ENCODE results near the gene TAF1C. TPM values are rescaled to one million over a fixed set of nuclear protein-coding genes. Genes with fewer than 3 reads are reported as not detected.

Gene TAF1C
- total and polyA plus RNA-seq, 9 of the 15 experiments (the other 6 are each of a cell fraction or from before 2014, with no cell fraction given), result 1.5 to 74.8 (median 21.0) TPM

DNA sequence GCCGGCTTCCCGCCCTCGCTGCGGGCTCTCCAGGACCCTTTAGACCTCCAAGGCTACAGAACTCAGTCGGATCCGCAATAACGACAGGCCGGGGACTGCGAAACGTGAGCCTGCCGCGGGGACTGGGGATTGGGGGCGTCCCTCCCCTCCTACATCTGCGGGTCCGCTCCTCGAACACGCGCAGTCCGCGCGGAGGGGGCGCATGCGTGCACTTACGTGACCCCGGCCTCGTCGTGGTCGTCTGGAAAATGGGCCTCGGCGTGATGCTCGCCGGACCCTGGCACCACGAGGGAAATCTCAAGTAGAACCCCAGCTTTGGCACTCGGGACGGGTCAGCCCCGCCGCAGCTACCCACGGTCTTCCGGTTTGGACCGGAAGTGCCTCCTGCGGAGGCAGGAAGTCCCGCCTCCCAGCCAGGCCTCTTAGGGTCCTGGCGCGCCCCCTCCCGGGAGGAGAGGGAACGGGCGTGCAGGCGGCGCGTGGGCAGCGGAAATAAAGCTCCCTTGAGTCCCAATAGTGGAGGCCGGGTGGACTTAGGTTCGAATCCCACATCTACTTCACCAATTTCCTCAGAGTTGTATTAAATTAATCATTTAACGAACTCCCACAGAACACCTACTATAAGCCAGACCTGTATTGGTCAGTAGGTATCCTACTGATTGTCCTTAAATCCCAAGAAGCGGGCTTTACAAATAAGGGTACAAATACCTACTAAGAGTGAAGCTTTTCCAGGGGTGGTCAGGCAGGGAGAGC, at the start of gene TAF1C (continued):
- TF ChIP-seq, protein P1, sequence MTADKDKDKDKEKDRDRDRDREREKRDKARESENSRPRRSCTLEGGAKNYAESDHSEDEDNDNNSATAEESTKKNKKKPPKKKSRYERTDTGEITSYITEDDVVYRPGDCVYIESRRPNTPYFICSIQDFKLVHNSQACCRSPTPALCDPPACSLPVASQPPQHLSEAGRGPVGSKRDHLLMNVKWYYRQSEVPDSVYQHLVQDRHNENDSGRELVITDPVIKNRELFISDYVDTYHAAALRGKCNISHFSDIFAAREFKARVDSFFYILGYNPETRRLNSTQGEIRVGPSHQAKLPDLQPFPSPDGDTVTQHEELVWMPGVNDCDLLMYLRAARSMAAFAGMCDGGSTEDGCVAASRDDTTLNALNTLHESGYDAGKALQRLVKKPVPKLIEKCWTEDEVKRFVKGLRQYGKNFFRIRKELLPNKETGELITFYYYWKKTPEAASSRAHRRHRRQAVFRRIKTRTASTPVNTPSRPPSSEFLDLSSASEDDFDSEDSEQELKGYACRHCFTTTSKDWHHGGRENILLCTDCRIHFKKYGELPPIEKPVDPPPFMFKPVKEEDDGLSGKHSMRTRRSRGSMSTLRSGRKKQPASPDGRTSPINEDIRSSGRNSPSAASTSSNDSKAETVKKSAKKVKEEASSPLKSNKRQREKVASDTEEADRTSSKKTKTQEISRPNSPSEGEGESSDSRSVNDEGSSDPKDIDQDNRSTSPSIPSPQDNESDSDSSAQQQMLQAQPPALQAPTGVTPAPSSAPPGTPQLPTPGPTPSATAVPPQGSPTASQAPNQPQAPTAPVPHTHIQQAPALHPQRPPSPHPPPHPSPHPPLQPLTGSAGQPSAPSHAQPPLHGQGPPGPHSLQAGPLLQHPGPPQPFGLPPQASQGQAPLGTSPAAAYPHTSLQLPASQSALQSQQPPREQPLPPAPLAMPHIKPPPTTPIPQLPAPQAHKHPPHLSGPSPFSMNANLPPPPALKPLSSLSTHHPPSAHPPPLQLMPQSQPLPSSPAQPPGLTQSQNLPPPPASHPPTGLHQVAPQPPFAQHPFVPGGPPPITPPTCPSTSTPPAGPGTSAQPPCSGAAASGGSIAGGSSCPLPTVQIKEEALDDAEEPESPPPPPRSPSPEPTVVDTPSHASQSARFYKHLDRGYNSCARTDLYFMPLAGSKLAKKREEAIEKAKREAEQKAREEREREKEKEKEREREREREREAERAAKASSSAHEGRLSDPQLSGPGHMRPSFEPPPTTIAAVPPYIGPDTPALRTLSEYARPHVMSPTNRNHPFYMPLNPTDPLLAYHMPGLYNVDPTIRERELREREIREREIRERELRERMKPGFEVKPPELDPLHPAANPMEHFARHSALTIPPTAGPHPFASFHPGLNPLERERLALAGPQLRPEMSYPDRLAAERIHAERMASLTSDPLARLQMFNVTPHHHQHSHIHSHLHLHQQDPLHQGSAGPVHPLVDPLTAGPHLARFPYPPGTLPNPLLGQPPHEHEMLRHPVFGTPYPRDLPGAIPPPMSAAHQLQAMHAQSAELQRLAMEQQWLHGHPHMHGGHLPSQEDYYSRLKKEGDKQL (CRISPR knock-in tag; IDR thresholded peaks at IDR 0.05; ENCODE audit: borderline replicate concordance), result no peak
- TF ChIP-seq, protein P2, sequence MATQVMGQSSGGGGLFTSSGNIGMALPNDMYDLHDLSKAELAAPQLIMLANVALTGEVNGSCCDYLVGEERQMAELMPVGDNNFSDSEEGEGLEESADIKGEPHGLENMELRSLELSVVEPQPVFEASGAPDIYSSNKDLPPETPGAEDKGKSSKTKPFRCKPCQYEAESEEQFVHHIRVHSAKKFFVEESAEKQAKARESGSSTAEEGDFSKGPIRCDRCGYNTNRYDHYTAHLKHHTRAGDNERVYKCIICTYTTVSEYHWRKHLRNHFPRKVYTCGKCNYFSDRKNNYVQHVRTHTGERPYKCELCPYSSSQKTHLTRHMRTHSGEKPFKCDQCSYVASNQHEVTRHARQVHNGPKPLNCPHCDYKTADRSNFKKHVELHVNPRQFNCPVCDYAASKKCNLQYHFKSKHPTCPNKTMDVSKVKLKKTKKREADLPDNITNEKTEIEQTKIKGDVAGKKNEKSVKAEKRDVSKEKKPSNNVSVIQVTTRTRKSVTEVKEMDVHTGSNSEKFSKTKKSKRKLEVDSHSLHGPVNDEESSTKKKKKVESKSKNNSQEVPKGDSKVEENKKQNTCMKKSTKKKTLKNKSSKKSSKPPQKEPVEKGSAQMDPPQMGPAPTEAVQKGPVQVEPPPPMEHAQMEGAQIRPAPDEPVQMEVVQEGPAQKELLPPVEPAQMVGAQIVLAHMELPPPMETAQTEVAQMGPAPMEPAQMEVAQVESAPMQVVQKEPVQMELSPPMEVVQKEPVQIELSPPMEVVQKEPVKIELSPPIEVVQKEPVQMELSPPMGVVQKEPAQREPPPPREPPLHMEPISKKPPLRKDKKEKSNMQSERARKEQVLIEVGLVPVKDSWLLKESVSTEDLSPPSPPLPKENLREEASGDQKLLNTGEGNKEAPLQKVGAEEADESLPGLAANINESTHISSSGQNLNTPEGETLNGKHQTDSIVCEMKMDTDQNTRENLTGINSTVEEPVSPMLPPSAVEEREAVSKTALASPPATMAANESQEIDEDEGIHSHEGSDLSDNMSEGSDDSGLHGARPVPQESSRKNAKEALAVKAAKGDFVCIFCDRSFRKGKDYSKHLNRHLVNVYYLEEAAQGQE (IDR thresholded peaks at IDR 0.05; ENCODE audit: borderline replicate concordance), result peak; percentile 87
- TF ChIP-seq, protein P2 (CRISPR knock-in tag; IDR thresholded peaks at IDR 0.05; ENCODE audit: low read depth), result peak; percentile 77; the same call in 1 of the 2 replicates
- TF ChIP-seq, protein P3, sequence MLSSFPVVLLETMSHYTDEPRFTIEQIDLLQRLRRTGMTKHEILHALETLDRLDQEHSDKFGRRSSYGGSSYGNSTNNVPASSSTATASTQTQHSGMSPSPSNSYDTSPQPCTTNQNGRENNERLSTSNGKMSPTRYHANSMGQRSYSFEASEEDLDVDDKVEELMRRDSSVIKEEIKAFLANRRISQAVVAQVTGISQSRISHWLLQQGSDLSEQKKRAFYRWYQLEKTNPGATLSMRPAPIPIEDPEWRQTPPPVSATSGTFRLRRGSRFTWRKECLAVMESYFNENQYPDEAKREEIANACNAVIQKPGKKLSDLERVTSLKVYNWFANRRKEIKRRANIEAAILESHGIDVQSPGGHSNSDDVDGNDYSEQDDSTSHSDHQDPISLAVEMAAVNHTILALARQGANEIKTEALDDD (IDR thresholded peaks at IDR 0.05), result no peak
- TF ChIP-seq NCOA4 (IDR thresholded peaks at IDR 0.05; ENCODE audit: partially characterized antibody) (no peak), GTF2A2 (tag; IDR thresholded peaks at IDR 0.05) (no peak), MAFF (IDR thresholded peaks at IDR 0.05; ENCODE audit: low read length) (no peak), HNRNPK (IDR thresholded peaks at IDR 0.05; ENCODE audit: low read depth, low read length, poor library complexity, severe bottlenecking) (no peak)
- TF ChIP-seq, protein P4, sequence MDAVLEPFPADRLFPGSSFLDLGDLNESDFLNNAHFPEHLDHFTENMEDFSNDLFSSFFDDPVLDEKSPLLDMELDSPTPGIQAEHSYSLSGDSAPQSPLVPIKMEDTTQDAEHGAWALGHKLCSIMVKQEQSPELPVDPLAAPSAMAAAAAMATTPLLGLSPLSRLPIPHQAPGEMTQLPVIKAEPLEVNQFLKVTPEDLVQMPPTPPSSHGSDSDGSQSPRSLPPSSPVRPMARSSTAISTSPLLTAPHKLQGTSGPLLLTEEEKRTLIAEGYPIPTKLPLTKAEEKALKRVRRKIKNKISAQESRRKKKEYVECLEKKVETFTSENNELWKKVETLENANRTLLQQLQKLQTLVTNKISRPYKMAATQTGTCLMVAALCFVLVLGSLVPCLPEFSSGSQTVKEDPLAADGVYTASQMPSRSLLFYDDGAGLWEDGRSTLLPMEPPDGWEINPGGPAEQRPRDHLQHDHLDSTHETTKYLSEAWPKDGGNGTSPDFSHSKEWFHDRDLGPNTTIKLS (IDR thresholded peaks at IDR 0.05; ENCODE audit: borderline replicate concordance, low read depth), result no peak; the same call in 1 of the 2 replicates
